Skin of body (tissue), 2 donors: ENCODE results near the gene PLEKHG4B. TPM values are rescaled to one million over a fixed set of nuclear protein-coding genes. Genes with fewer than 3 reads are reported as not detected.

Experiments
- DNase-seq: peaks from one replicate; lab custom pipeline; 2025; lab: John Stamatoyannopoulos, UW
- total RNA-seq: library from RNA; depleted of rRNA; stranded (reverse); fragments of >200 nt; gene quantifications from one replicate; pipeline ENCODE4 v1.2.3, GENCODE V29; 2014

The PLEKHG4B gene
- total RNA-seq, 1 donor from 2014 or later, result 6.0 TPM

DNA sequence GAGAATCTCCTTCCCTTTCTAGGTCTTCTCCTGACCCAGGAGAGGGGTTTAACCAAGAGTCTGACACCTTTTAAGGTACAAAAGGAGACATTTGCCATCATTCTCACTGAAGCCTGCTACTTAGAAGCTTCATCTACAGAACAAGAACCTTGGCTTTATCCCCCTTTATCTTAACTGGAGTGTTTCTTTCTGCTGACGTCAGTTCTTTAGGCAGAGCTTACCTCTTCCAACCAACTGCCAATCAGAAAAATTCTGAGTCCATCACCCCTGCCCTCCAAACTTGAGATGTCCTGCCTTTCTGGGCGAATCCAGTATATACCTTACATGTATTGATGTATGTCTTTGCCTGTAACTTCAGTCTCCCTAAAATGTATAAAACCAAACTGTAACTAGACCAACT lies 37.2 kb downstream of the PLEKHG4B start:
- no peak for DNase-seq

DNA sequence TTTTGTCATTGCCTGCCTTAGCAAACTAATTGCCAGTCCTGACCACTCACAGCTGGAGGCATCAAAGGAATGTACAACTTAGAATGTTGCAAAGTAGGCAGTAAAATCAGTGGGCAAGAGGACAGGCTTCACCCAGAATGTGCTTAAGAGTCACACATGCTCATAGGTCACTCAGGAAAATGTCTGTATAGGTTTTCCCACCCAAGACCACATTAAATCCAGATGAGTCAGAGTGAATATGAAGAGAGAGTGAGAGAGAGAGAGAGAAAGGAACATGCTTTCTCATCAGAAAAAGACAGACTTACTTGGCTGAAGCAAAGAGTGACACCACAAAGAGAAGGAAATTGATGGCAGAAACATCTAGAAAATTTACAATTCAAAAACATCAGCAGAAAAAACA lies 37.9 kb downstream of the PLEKHG4B start:
- no peak for DNase-seq

- DNase-seq, result no peak
Observed at GRCh38 chr5:130601-131131, 38.7 kb downstream of the PLEKHG4B start.

- no peak for DNase-seq
Observed at GRCh38 chr5:136901-137300, 44.9 kb downstream of the PLEKHG4B start.

DNA sequence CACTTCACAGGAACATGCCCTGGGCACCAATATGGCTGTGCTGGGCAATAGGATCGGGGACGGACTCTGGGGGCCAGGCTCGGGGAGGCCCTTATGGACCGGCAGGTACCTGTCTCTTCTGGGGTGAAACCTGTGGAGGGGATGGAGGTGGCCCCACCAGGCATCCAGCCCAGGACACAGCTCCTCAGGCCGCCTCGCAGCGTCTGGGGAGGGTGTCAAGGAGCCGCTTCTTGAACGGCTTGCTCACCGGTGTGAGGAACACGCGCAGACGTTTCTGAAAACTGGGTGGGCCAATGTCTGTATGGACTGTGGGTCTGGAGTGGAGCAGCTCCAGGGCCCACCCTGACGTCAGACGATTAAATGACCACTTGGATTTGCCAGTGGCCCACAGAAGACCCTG lies 45.8 kb downstream of the PLEKHG4B start:
- no peak for DNase-seq

DNA sequence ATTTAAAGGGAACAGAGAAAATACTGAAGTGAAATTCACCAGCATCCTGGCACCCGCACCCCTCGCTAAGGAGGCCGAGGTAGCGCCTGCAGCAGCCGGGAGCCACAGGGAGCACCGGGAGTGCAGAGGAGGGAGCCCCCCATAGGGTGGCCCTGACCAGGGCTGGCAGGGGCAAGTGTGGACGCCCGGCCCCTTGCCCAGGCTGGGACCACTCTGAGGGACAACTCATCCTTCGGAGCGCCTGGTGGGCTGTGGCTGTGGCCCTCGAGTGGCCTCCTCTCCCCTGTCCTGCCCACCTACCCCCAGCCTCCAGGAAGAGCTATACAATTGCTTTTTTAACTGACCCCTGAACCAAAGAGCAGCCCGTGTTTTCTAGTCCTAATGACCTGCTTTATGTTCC lies 47.0 kb downstream of the PLEKHG4B start:
- no peak for DNase-seq

GRCh38 chr5:139579-140442 lies 47.8 kb downstream of the PLEKHG4B start:
- no peak for DNase-seq

GRCh38 chr5:140443-140829 lies 48.5 kb downstream of the PLEKHG4B start:
- DNase-seq, result no peak

GRCh38 chr5:141211-141610 lies 49.2 kb downstream of the PLEKHG4B start:
- no peak for DNase-seq

DNA sequence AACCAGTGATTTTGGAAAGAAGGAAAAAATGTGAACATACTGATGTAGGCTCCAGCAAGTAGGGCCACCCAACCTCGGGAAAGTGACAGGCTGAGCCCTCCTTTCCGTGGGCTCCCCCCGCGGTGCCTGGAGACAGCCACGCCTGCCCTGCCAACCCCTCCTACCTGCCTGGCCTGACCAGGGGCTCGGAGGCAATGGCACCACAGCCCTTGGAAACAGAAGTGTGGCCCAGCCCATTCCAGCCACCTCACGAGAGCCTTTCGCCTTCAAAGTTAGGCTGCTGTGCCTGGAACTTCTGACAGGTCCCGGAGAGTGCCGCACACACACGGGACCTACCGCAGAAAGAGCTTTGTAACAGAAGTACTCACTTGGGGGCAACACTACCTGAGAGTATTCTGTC lies 49.8 kb downstream of the PLEKHG4B start:
- no peak for DNase-seq

DNA sequence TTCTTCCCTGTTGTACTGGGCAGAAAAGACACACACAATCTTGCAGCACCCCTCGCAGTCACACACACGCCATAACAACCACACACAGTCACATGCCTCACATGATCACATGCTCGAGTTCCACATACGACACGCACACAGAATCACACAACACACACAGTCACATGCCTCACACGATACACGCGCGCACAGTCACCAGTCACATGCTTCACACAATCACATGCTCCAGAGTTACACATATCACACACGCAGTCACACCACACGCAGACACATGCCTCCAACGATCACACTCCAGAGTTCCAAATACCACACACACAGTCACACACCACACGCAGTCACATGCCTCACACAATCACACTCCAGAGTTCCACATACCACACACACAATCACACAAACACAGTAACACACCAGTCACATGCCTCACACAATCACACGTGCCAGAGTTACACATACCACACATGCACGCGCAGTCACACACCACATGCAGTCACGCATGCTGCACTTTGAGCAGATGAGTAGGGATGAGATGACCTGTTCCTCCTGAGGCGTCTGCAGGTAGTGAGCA lies 50.4 kb downstream of the PLEKHG4B start:
- no peak for DNase-seq

DNA sequence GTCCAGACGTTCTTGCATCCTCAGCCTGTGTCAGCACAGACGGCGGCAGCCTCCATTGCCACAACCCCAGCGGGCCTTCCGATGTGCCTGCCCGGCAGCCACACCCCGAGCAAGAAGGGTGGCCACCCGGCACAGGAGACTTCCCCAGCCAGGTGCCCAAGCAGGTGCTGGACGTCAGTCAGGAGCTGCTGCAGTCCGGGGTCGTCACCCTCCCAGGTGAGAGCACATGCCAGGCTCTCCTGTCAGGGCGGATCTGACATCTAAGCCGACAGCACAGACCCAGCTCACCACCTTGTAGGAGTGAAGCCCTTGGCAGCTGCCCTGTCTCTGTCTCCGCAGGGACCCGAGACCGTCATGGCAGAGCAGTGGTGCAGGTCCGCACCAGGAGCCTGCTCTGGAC lies 51.1 kb downstream of the PLEKHG4B start:
- DNase-seq, result no peak

DNA sequence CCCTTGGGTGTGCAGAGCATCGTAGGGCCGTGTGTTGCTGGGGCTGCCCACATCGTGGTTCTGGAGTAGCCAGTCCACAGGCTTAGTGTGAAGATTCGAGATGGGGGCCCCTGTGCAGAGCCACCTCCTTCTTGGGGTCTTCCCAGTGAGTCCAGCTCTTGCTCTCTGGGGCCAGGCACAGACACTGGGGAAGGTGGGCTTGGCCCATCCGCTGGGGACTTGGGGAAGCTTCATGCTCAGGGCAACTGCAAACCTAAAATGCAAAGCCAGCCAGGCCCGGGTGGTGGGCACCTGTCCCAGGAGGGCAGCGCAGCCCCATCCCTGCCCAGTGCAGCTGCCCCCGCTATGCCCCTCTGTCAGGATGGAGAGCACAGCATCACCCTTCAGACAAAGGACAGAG lies 53.0 kb downstream of the PLEKHG4B start:
- no peak for DNase-seq

- no peak for DNase-seq
Observed at GRCh38 chr5:145585-146323, 53.8 kb downstream of the PLEKHG4B start.

DNA sequence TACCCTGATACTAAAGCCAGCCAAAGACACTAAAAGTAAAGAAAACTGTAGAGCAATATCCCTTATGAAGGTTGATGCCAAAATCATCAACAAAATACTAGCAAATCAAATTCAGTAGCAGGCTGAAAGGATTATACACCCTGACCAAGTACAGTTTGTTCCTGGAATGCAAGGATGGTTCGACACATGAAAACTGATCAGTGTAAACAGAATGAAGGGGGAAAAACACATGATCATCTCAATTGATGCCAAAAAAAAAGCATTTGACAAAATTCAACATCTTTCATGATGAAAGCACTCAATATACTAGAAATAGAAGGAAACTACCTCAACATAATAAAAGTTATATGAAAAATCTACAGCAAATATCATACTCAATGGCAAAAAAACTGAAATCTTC lies 55.8 kb downstream of the PLEKHG4B start:
- no peak for DNase-seq

- no peak for DNase-seq
Observed at GRCh38 chr5:149745-150485, 57.9 kb downstream of the PLEKHG4B start.

DNA sequence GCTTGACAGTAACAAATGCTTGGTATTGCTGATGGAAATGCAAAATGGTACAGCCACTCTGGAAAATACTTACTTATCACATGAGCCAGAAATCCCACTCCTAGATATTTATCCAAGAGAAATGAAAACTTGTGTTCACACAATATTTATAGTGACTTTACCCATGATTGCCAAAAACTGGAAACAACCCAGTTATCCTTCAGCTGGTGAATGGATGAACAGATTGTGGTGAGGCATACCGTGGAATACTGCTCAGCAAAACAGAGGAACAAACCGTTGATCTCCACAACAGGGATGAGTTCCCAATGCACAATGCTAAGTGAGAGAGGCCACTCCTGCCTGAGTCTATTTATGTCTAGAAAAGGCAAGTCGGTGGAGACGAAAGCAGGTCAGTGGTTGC lies 58.8 kb downstream of the PLEKHG4B start:
- no peak for DNase-seq

GRCh38 chr5:152077-152476 lies 60.1 kb downstream of the PLEKHG4B start:
- no peak for DNase-seq

DNA sequence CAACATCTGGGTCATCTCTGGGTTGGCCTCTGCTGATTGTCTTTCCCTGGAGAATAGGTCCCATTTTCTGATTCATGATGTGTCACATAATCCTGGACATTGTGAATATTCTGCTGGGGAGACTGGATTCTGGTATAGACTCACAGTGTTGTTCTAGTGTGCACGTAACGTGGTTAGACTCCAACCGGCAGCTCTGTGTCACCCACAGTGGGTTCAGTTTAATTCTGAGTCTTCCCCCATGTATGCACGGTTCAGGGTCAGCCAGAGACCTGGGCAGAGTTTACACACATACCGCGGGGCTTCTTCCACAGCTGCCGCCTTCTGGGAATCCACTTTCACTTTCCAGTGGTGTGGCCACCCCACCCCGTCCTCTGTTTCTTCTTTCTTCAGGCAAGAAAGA lies 61.3 kb downstream of the PLEKHG4B start:
- DNase-seq, result no peak

DNA sequence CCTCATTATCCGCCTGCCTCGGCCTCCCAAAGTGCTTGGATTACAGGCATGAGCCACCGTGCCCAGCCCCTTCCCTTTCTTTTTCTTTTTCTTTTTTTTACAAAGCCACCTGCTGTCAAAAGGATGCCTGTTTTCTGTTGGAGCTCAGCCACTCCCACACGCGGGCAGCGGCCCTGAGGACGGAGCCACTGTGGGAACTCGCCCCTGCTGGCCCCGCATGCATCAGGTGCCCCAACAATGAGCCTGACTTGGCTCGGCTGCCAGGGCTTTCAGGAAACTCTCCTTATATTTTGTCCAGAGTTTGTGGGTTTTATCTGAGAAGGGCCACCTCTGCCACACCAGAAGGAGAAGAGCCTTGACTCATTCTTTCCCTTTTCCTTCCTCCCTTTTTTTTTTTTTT lies 62.3 kb downstream of the PLEKHG4B start:
- DNase-seq, result no peak

- DNase-seq, result no peak
Observed at GRCh38 chr5:154826-155225, 62.9 kb downstream of the PLEKHG4B start.
